ENCODE data around the gene EDC3. TPM values are rescaled to one million over a fixed set of nuclear protein-coding genes. Genes with fewer than 3 reads are reported as not detected.

Gene EDC3
- total and polyA plus RNA-seq, 9 of the 15 experiments (the other 6 are each of a cell fraction or from before 2014, with no cell fraction given): 11.7 to 63.9 (median 32.8) TPM

GRCh38 chr15:74610302-74610951 is 85.4 kb downstream of the EDC3 start (continued):
- TF ChIP-seq HNRNPLL (IDR thresholded peaks at IDR 0.05; ENCODE audit: low read depth, low read length, poor library complexity, severe bottlenecking): no peak
- TF ChIP-seq E2F3 (CRISPR knock-in tag; IDR thresholded peaks at IDR 0.05): 0 out of 2 replicates have a peak, but pooled peaks have one; percentile 38
- TF ChIP-seq ZFP1 (CRISPR knock-in tag; IDR thresholded peaks at IDR 0.05): no peak
- peak; percentile 81 for TF ChIP-seq BCOR (IDR thresholded peaks at IDR 0.05)
- TF ChIP-seq CTBP1 (IDR thresholded peaks at IDR 0.05; ENCODE audit: borderline replicate concordance): peak; percentile 92
- peak; percentile 45; the same call in 1 of the 2 replicates for TF ChIP-seq BCL6 (CRISPR knock-in tag; IDR thresholded peaks at IDR 0.05)
- no peak for TF ChIP-seq CEBPG (CRISPR knock-in tag; IDR thresholded peaks at IDR 0.05)
- TF ChIP-seq CEBPG (tag; conservative IDR thresholded peaks at IDR 0.05 in 1 of 2, IDR thresholded peaks at IDR 0.05 in 1 of 2): 0 out of 4 replicates have a peak, but pooled peaks of 1 of the 2 experiments have one; percentile 37
- peak; percentile 92 for TF ChIP-seq ZNF175 (CRISPR knock-in tag; IDR thresholded peaks at IDR 0.05; ENCODE audit: low read depth)
- 0 out of 2 replicates have a peak, but pooled peaks have one; percentile 12 for TF ChIP-seq POLR2G (IDR thresholded peaks at IDR 0.05; ENCODE audit: low read depth, low read length)
- TF ChIP-seq OTX1 (CRISPR knock-in tag; IDR thresholded peaks at IDR 0.05): 0 out of 2 replicates have a peak, but pooled peaks have one; percentile 22
- no peak for TF ChIP-seq FUS (optimal IDR thresholded peaks at IDR 0.05; ENCODE audit: low read depth, low read length)
- TF ChIP-seq RREB1 (CRISPR knock-in tag; IDR thresholded peaks at IDR 0.05): no peak
- TF ChIP-seq ID3 (CRISPR knock-in tag; IDR thresholded peaks at IDR 0.05): no peak; the same call in 1 of the 2 replicates
- TF ChIP-seq ID3 (tag; IDR thresholded peaks at IDR 0.05): peak; percentile 95
- peak in 1 of 2 experiments; percentile 84; a peak in 2 of 4 replicates for TF ChIP-seq MNT (conservative IDR thresholded peaks at IDR 0.05)
- TF ChIP-seq ZKSCAN8 (CRISPR knock-in tag; IDR thresholded peaks at IDR 0.05): peak; percentile 88
- peak; percentile 94 for TF ChIP-seq TARDBP (IDR thresholded peaks at IDR 0.05)
- no peak for TF ChIP-seq CHCHD3 (CRISPR knock-in tag; IDR thresholded peaks at IDR 0.05)
- 0 out of 2 replicates have a peak, but pooled peaks have one; percentile 43 for TF ChIP-seq ELF4 (CRISPR knock-in tag; IDR thresholded peaks at IDR 0.05)
- peak; percentile 28; the same call in 1 of the 2 replicates for TF ChIP-seq L3MBTL2 (IDR thresholded peaks at IDR 0.05)
- TF ChIP-seq RUNX1 (IDR thresholded peaks at IDR 0.05; ENCODE audit: low read depth): 0 out of 2 replicates have a peak, but pooled peaks have one; percentile 78

Measured in K562 (cell line).